ENCODE measurements around the gene EGLN1. TPM values are rescaled to one million over a fixed set of nuclear protein-coding genes. Genes with fewer than 3 reads are reported as not detected.

The EGLN1 gene
- total and polyA plus RNA-seq, 10 donors, result 5.6 to 44.0 (median 37.2) TPM

GRCh38 chr1:231416901-231417300, 5.2 kb downstream of the EGLN1 start:
- H3K27ac ChIP-seq, result peak overlapping the region in 1 of 8 donors; percentile 99
- no peaks in the 10 kb centered on the region for H3K27me3 ChIP-seq (replicated peaks in 1 of 7)
- H3K4me1 ChIP-seq, result peaks cover 42 to 89% (median 68%) of the 10 kb centered on the region in 6 donors
- TF ChIP-seq POLR2A (IDR thresholded peaks at IDR 0.05) (no peak), CTCF (IDR thresholded peaks at IDR 0.05 in 8 of 11, conservative IDR thresholded peaks at IDR 0.05 in 3 of 11) (no peak), POLR2AphosphoS5 (IDR thresholded peaks at IDR 0.05) (no peak)
- intact Hi-C loops (cut with DNase I; ENCODE audit: low total_unique reads), result loop anchor here (5.0 to 10.0 kb wide), 2 partner anchors 52 to 170 kb away; no protein-coding TSS in a partner anchor
- H3K9me3 ChIP-seq, result no peaks in the 10 kb centered on the region
- no peak for DNase-seq
- WGBS, 5 donors, result 17 to 48% (median 31%) methylated on average over 1 of the region's 1 CpG
- peak overlapping the region in 5 of 8 donors; percentile 80 to 95 (median 90) for H3K4me3 ChIP-seq
- peaks cover 0 to 15% (median 0%) of the 10 kb centered on the region in 6 donors for H3K36me3 ChIP-seq

GRCh38 chr1:231415018-231415583, 7.0 kb downstream of the EGLN1 start:
- DNase-seq, result no peak
- Histone ChIP-seq H3K4me3 (no peak overlapping the region), H3K36me3 (peaks cover 0 to 15% (median 0%) of the 10 kb centered on the region in 6 donors), H3K27ac (no peak overlapping the region), H3K4me1 (peaks cover 47 to 100% (median 82%) of the 10 kb centered on the region in 6 donors), H3K9me3 (no peaks in the 10 kb centered on the region), H3K27me3 (replicated peaks in 1 of 7) (no peaks in the 10 kb centered on the region)
- 89 to 97% (median 94%) methylated on average over 5 of the region's 5 CpGs for WGBS, 5 donors
- intact Hi-C loops (cut with DNase I; ENCODE audit: low total_unique reads), result loop anchor here (5.0 to 10.0 kb wide), 2 partner anchors 50 to 172 kb away; no protein-coding TSS in a partner anchor
- TF ChIP-seq CTCF (IDR thresholded peaks at IDR 0.05 in 8 of 11, conservative IDR thresholded peaks at IDR 0.05 in 3 of 11) (no peak), POLR2AphosphoS5 (IDR thresholded peaks at IDR 0.05) (no peak), POLR2A (IDR thresholded peaks at IDR 0.05) (no peak)

- DNase-seq, result no peak
- Histone ChIP-seq H3K27ac (no peak overlapping the region), H3K4me1 (peaks cover 47 to 100% (median 80%) of the 10 kb centered on the region in 6 donors), H3K9me3 (no peaks in the 10 kb centered on the region), H3K36me3 (peaks cover 0 to 15% (median 0%) of the 10 kb centered on the region in 6 donors), H3K4me3 (no peak overlapping the region), H3K27me3 (replicated peaks in 1 of 7) (no peaks in the 10 kb centered on the region)
- 82 to 89% (median 87%) methylated on average over 7 of the region's 7 CpGs for whole genome bisulfite sequencing, 5 donors
- TF ChIP-seq POLR2AphosphoS5 (IDR thresholded peaks at IDR 0.05) (no peak), POLR2A (IDR thresholded peaks at IDR 0.05) (no peak), CTCF (IDR thresholded peaks at IDR 0.05 in 8 of 11, conservative IDR thresholded peaks at IDR 0.05 in 3 of 11) (no peak)
- intact Hi-C loops (cut with DNase I; ENCODE audit: low total_unique reads), result loop anchor here (5.0 to 10.0 kb wide), 2 partner anchors 50 to 173 kb away; no protein-coding TSS in a partner anchor
Measured at GRCh38 chr1:231414260-231415016, 7.6 kb downstream of the EGLN1 start.

GRCh38 chr1:231413749-231414082, 8.4 kb downstream of the EGLN1 start:
- no peak overlapping the region for H3K27ac ChIP-seq
- H3K9me3 ChIP-seq, result no peaks in the 10 kb centered on the region
- no peaks in the 10 kb centered on the region for H3K27me3 ChIP-seq (replicated peaks in 1 of 7)
- peaks cover 44 to 100% (median 79%) of the 10 kb centered on the region in 6 donors for H3K4me1 ChIP-seq
- intact Hi-C loops (cut with DNase I; ENCODE audit: low total_unique reads), result loop anchor here (10.0 kb wide), 1 partner anchor 49 kb away; no protein-coding TSS in a partner anchor
- no peak overlapping the region for H3K4me3 ChIP-seq
- TF ChIP-seq POLR2A (IDR thresholded peaks at IDR 0.05) (no peak), POLR2AphosphoS5 (IDR thresholded peaks at IDR 0.05) (no peak), CTCF (IDR thresholded peaks at IDR 0.05 in 8 of 11, conservative IDR thresholded peaks at IDR 0.05 in 3 of 11) (no peak)
- no peak for DNase-seq
- peaks cover 0 to 16% (median 0%) of the 10 kb centered on the region in 6 donors for H3K36me3 ChIP-seq
- 88 to 96% (median 90%) methylated on average over 2 of the region's 2 CpGs for WGBS, 5 donors

Data from spleen (tissue), 11 donors.